AML-193 (cell line): ENCODE data around the gene GIGYF2.
A peak's percentile ranks its signal among the peaks of the same experiment; 100 is the strongest.
"Not testable (repeated sequence)": the region's sequence is repeated elsewhere in the genome, so short reads cannot be mapped to it uniquely, and the experiment has no call there.

Experiments
- DNase-seq, 2 experiments: peaks; one replicate each; lab custom pipeline; 2025; lab: John Stamatoyannopoulos, UW

The GIGYF2 gene

GRCh38 chr2:232816657-232817056 is 119.5 kb downstream of the GIGYF2 start:
- no peak for DNase-seq

- no peak for DNase-seq
Measured at GRCh38 chr2:232817756-232818155, 120.6 kb downstream of the GIGYF2 start.

GRCh38 chr2:232829988-232830387 is 132.9 kb downstream of the GIGYF2 start:
- no peak for DNase-seq

- no peak for DNase-seq
Measured at GRCh38 chr2:232831496-232831895, 134.4 kb downstream of the GIGYF2 start.

- DNase-seq = no peak
Measured at GRCh38 chr2:232833830-232834229, 136.7 kb downstream of the GIGYF2 start.

- DNase-seq = no peak
Measured at GRCh38 chr2:232835687-232836208, 138.6 kb downstream of the GIGYF2 start.

GRCh38 chr2:232836934-232837333 is 139.8 kb downstream of the GIGYF2 start:
- no peak for DNase-seq

- peak; percentile 22 to 47 for DNase-seq
Measured at GRCh38 chr2:232838406-232838874, 141.3 kb downstream of the GIGYF2 start.

- peak; percentile 89 to 92 for DNase-seq
Measured at GRCh38 chr2:232839411-232840079, 142.4 kb downstream of the GIGYF2 start.

- no peak for DNase-seq
Measured at GRCh38 chr2:232842689-232843088, 145.6 kb downstream of the GIGYF2 start.

GRCh38 chr2:232843834-232844233 is 146.7 kb downstream of the GIGYF2 start:
- no peak for DNase-seq

GRCh38 chr2:232846055-232846454 is 148.9 kb downstream of the GIGYF2 start:
- DNase-seq = no peak

- no peak for DNase-seq
Measured at GRCh38 chr2:232850039-232850438, 152.9 kb downstream of the GIGYF2 start.

GRCh38 chr2:232852081-232852480 is 154.9 kb downstream of the GIGYF2 start:
- not testable (repeated sequence) for DNase-seq

GRCh38 chr2:232852676-232853075 is 155.5 kb downstream of the GIGYF2 start:
- no peak for DNase-seq

- no peak for DNase-seq
Measured at GRCh38 chr2:232854082-232854481, 157.0 kb downstream of the GIGYF2 start.

- no peak for DNase-seq
Measured at GRCh38 chr2:232857158-232857563, 160.0 kb downstream of the GIGYF2 start.

- no peak for DNase-seq
Measured at GRCh38 chr2:232859385-232859916, 162.3 kb downstream of the GIGYF2 start.

GRCh38 chr2:232860593-232861241 is 163.6 kb downstream of the GIGYF2 start:
- no peak for DNase-seq

- no peak for DNase-seq
Measured at GRCh38 chr2:232861353-232861752, 164.2 kb downstream of the GIGYF2 start.

- DNase-seq = no peak
Measured at GRCh38 chr2:232863996-232864395, 166.9 kb downstream of the GIGYF2 start.

- DNase-seq = no peak
Measured at GRCh38 chr2:232865165-232865564, 168.0 kb downstream of the GIGYF2 start.

GRCh38 chr2:232866104-232866503 is 169.0 kb downstream of the GIGYF2 start:
- DNase-seq = no peak
